IMR-90 (cell line): ENCODE measurements around the gene LEMD3.

ENCODE experiments used
- CTCF ChIP-seq: conservative IDR thresholded peaks from 2 replicates; pipeline ENCODE4 v1.5.1; 2012; ENCODE audit warnings: mild to moderate bottlenecking, low read depth, low read length, improper control_type of control experiment
- NFE2L2 ChIP-seq: fragments of 150-350 bp; IDR thresholded peaks from 2 replicates; pipeline ENCODE4 v1.6.1; 2016; ENCODE audit warnings: low read depth, mild to moderate bottlenecking, low read length
- POLR2A ChIP-seq: IDR thresholded peaks from 2 replicates; pipeline ENCODE4 v1.6.1; 2012; ENCODE audit warnings: mild to moderate bottlenecking, low read depth, low read length
- RAD21 ChIP-seq: IDR thresholded peaks from 2 replicates; pipeline ENCODE4 v1.6.1; 2012; ENCODE audit warnings: low read length, improper control_type of control experiment

DNA sequence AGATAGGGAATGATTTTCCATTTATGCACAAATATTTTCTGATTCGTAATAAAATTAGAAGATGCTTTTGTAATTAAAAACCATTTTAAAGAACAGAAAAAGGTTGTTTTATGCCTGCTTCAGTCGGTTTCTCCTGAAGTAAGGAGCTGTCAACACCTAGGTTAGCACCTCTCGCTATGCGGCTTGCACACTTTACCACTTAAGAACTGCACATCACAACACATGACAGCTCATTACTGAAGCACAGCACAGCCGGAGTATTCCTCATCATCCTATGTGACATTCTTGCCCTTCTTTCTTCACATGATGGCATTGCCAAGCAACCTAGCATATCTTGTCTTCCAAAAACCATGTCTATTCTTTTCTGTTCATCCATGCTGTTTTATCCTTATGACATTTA is 42.9 kb upstream of the LEMD3 start:
- no peak for TF ChIP-seq NFE2L2
- TF ChIP-seq CTCF = no peak
- TF ChIP-seq POLR2A = no peak
- TF ChIP-seq RAD21 = no peak
